GM12878 (cell line): ENCODE measurements around the gene GTF3C1. TPM values are rescaled to one million over a fixed set of nuclear protein-coding genes. Genes with fewer than 3 reads are reported as not detected.

Source experiments
- CREM ChIP-seq: IDR thresholded peaks from 2 replicates; pipeline ENCODE4 v1.6.1; 2014; ENCODE audit warnings: antibody characterized with exemption, low read depth
- CUX1 ChIP-seq: IDR thresholded peaks from 2 replicates; pipeline ENCODE4 v1.6.1; 2012; ENCODE audit warnings: improper control_type of control experiment, low read depth, low read length; ENCODE audit not compliant: insufficient replicate concordance
- HSF1 ChIP-seq: fragments of 150-350 bp; IDR thresholded peaks from 2 replicates; pipeline ENCODE4 v1.6.1; 2014; ENCODE audit warnings: mild to moderate bottlenecking, low read depth, low read length
- MYB ChIP-seq: fragments of 150-350 bp; IDR thresholded peaks from 2 replicates; pipeline ENCODE4 v1.6.1; 2014; ENCODE audit warnings: mild to moderate bottlenecking, low read depth, low read length, borderline replicate concordance
- NR2F1 ChIP-seq: fragments of 450-650 bp; conservative IDR thresholded peaks from 2 replicates; pipeline ENCODE4 v1.6.1; 2017; ENCODE audit warnings: mild to moderate bottlenecking
- RFX5 ChIP-seq: IDR thresholded peaks from 2 replicates; pipeline ENCODE4 v1.6.1; 2011; ENCODE audit warnings: low read depth, low read length, improper control_type of control experiment
- polyA plus RNA-seq, 11 experiments: library from polyadenylated mRNA; depleted of rRNA in 4 of 11; unstranded in 6 of 11; stranded (reverse) in 5 of 11; fragments of >200 nt; fragmentation: Nextera tagmentation in 4 of 11; fragmentation: Illumina TruSeq in 1 of 11; extraction: Ambion mirVana in 4 of 11; extraction: Trizol in 1 of 11; gene quantifications; 1 replicate in 1 of 11; 2 replicates in 10 of 11; pipeline versions ENCODE4 v1.2.1 to v1.2.3, GENCODE V29; 2011 to 2016; ENCODE audit warnings: inconsistent platforms in 2 of 11, missing spikeins in 2 of 11, low read depth in 1 of 11
- total RNA-seq, 4 experiments: library from RNA; depleted of rRNA in 3 of 4; stranded (reverse); fragments of >200 nt in 3 of 4; fragmentation: Illumina TruSeq in 1 of 4; extraction: Trizol in 1 of 4; gene quantifications; 2 replicates each; pipeline versions ENCODE4 v1.2.1 to v1.2.3, GENCODE V29; 2013 to 2021

Gene GTF3C1
- total and polyA plus RNA-seq, 10 of the 15 experiments (the other 5 are each of a cell fraction or from before 2014, with no cell fraction given) = 0.98 to 60.9 (median 34.3) TPM

GRCh38 chr16:27549746-27550581, at the start of gene GTF3C1, which contains the start of gene KATNIP (continued):
- no peak for TF ChIP-seq CUX1
- peak; percentile 61; the same call in 1 of the 2 replicates for TF ChIP-seq RFX5
- no peak for TF ChIP-seq MYB
- TF ChIP-seq HSF1 = no peak
- peak; percentile 90 for TF ChIP-seq CREM
- 0 out of 2 replicates have a peak, but pooled peaks have one; percentile 22 for TF ChIP-seq NR2F1
